GM12892 (cell line): Measurements from ENCODE around the gene MOXD1.

Experiments
- DNase-seq: peaks from one replicate; pipeline ENCODE4 v3.0.0; 2011; ENCODE audit not compliant: insufficient read length
- FAIRE-seq: peaks from 2 replicates; lab custom pipeline; 2011; peaks lifted over from hg19 to GRCh38; lab: Jason Lieb, UNC
- POLR2A ChIP-seq: IDR thresholded peaks from 2 replicates; pipeline ENCODE4 v1.6.1; 2011; ENCODE audit warnings: low read depth, low read length, control low read depth
- POLR2AphosphoS5 ChIP-seq: IDR thresholded peaks from 2 replicates; pipeline ENCODE4 v1.6.1; 2011; ENCODE audit warnings: low read depth, low read length, control low read depth
- TAF1 ChIP-seq: IDR thresholded peaks from 2 replicates; pipeline ENCODE4 v1.6.1; 2011; ENCODE audit warnings: low read depth, mild to moderate bottlenecking, control low read depth, low read length, borderline replicate concordance

The MOXD1 gene

DNA sequence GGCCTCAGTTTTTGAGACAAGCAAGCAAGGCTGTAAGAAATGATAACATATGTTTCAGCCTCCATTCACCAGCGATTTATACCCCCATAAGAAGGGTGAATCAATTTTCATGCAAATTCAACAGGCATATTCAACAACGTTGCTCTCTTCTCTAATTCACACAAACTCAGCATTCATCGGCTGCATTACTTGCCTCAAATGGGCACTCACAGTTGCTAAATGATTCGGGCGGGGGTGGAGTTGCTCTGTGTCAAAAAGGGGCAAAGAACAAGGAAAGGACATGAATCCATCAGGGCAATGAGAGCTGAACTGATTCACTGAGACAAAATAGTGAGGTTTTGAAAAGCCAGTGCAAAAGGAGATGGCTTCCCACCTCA, 9.0 kb downstream of the MOXD1 start:
- TF ChIP-seq TAF1 (no peak), POLR2A (no peak)
- DNase-seq, result no peak
- FAIRE-seq, result no peak

GRCh38 chr6:132391391-132392269, 9.6 kb downstream of the MOXD1 start:
- no peak for DNase-seq
- FAIRE-seq, result peak; percentile 24
- no peak for TF ChIP-seq POLR2A
- TF ChIP-seq POLR2AphosphoS5, result no peak
- TF ChIP-seq TAF1, result no peak

DNA sequence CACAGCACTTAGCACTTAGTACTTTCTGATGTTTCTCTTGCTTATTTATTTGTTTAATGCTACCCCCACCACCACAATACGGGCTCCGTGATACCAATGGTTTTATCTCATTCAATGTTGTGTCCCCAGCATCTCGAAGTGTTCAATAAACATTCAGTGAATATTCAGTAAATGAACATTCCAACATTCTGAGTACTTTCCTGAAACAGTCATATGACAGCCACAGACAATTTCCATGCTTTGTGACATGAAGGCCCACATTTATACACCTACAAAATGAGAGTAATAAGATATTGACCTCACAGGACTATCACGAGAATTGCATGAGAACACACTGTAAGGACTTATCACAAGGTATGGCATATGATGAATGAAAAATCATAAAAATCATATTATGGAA, 10.8 kb downstream of the MOXD1 start:
- DNase-seq, result no peak
- TF ChIP-seq TAF1 (no peak), POLR2A (no peak), POLR2AphosphoS5 (no peak)
- no peak for FAIRE-seq

DNA sequence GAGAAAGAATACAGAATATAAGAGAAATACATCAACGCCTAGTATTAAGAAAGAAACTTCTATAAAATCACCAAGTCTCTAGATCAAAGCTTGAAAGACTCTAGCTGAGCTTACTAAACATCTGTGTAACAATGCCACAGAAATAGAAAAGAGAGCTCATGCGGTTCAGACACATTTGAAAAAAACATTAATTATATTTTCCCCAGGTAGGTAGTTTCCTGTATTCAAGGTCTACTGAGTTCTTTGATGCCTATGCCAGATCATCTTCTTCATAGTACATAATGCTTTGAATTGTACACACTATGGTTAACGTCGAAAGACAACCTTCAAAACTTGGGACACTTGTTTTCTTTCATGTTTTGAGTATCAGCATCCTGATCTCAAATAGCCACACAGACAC, 11.3 kb downstream of the MOXD1 start:
- DNase-seq (no peak), FAIRE-seq (no peak)
- no peak for TF ChIP-seq POLR2AphosphoS5
- no peak for TF ChIP-seq POLR2A
- TF ChIP-seq TAF1, result no peak

- DNase-seq (no peak), FAIRE-seq (no peak)
- TF ChIP-seq TAF1, result no peak
- no peak for TF ChIP-seq POLR2AphosphoS5
- no peak for TF ChIP-seq POLR2A
These were observed 13.0 kb downstream of the MOXD1 start for GRCh38 chr6:132388291-132388690.

DNA sequence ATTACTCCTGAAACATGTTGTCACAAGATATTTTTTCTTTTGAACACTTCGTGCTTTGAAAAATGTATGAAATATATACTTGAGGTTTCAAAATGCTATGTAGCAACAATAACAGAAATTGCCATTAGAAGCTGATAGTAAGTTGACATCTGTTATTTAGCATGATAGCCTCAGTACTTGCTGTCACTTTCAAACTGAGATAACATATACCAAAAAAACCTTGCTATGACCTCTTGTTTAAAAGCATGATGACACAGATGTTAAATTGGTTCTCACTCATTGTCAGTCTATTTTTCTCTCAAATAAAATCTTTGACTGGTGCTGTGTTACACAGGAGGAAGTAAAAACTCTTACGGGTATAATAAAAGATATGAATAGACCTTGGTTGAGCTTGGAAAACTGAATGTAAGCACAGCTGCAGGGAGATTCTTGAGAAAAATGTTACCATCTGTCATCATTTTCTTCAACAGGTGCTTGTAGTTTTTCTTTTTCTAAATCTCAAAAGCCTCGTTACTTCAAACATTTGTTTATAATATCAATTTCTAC, 18.6 kb downstream of the MOXD1 start:
- TF ChIP-seq POLR2AphosphoS5 (no peak), POLR2A (no peak), TAF1 (no peak)
- peak; percentile 17 for FAIRE-seq

DNA sequence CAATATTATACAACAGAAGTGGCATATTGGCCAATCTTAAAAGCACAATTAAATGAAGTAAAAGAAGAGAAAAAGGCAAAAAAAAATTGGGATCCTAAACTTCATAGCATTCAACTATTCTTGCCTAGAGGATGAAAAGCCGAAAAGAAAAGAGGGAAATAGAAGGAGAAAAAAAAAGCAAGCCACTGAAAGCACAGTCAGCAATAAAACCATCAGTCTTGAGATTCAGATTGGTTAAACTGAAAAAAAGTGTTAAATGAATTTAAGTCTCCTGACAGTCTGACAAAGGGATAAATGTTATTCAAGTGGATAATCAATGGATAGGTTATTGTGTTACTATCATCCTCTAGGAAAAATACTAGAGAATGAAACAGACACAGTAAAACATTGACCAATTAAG, 19.9 kb downstream of the MOXD1 start:
- TF ChIP-seq POLR2A (no peak), TAF1 (no peak), POLR2AphosphoS5 (no peak)
- no peak for FAIRE-seq

More for the DNA sequence above, 18.6 kb downstream of the MOXD1 start:
- no peak for DNase-seq

DNA sequence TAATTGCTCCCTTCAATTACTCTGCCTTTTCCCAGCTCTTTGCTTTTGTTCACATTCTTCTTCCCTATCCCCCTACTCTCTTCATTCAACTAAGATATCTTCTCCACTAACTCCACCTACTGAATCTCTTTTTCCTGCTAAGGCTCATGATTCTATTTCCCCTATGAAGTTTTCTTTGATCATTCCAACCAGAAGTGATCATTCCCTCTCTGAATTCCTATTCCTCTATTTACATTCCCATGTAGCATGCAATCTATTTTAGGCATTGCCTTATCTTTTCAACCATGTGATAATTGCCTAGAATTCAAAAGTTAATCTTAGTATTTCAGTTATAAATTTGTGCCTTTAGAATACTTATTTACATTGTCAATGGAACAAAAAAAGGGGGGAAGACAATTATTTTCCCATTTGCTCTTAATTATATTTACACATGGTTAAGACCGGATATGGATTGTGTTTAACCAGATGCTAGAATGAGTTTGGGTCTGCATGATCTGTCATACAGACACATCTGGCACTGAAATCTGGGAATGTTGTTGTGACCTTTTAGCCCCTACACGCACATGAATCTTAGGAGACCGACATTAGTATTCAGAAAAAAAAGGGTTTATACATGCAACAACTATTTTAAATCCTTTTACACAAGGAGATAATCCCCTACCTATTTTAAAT, 20.8 kb downstream of the MOXD1 start:
- DNase-seq (no peak), FAIRE-seq (no peak)
- no peak for TF ChIP-seq POLR2AphosphoS5
- no peak for TF ChIP-seq POLR2A
- TF ChIP-seq TAF1, result no peak

More for the DNA sequence above, 19.9 kb downstream of the MOXD1 start:
- DNase-seq, result no peak

- FAIRE-seq (peak; percentile 14), DNase-seq (no peak)
- TF ChIP-seq TAF1 (no peak), POLR2AphosphoS5 (no peak), POLR2A (no peak)
These were observed 31.7 kb downstream of the MOXD1 start for GRCh38 chr6:132369526-132369925.

- TF ChIP-seq POLR2A (no peak), TAF1 (no peak), POLR2AphosphoS5 (no peak)
- DNase-seq, result no peak
These were observed 32.3 kb downstream of the MOXD1 start for GRCh38 chr6:132368916-132369481.

DNA sequence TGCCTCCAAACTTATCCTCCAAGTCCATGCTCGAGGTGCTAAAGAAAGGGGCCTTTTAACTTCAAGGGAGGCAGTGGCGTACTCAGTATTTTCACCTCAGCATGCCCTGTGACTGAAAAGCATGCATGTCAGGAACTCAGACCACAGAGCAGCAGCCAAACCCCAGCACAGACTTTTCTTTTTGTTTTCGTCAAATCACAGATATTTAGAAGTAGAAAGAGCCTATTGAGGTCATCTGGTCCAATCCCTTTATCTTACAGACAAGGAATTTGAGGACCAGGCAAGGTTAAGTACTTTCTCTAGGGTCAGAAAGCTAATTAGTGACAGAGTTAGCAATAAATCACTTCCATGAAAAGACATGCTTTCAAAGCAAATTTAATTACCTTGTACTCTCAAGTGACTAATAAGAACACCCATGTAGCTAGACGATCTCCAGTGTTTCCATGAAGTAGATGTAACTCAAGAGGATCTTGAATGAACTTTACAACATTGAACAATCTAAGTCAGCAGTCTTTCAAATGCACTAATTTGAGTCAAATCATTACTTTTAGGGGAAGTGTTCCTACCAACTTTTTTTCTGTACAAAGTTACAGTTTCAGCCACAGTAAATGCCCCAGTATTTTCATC, 35.9 kb downstream of the MOXD1 start:
- TF ChIP-seq POLR2A (no peak), TAF1 (no peak), POLR2AphosphoS5 (no peak)
- DNase-seq (peak; percentile 5), FAIRE-seq (peak; percentile 89)

More at GRCh38 chr6:132368916-132369481, 32.3 kb downstream of the MOXD1 start:
- no peak for FAIRE-seq
